GM23338 (cell line): Measurements from ENCODE around the gene PRAF2. TPM values are rescaled to one million over a fixed set of nuclear protein-coding genes. Genes with fewer than 3 reads are reported as not detected.
A peak's percentile ranks its signal among the peaks of the same experiment; 100 is the strongest.

ENCODE experiments used
- ATAC-seq: fragments of 200-7000 bp; cut with Tn5 transposase; 3 replicates; pipeline ENCODE4 v1.9.1; 2020
- DNase-seq: peaks from one replicate; pipeline ENCODE4 v3.0.0-alpha.2; 2015; ENCODE audit warnings: low spot score
- H2AFZ ChIP-seq: fragments of 200-600 bp; sonication (generic); 2 replicates; pipeline ENCODE4 v1.8.0; 2016; ENCODE audit warnings: antibody characterized with exemption, mild to moderate bottlenecking, moderate library complexity
- H3F3A ChIP-seq: fragments of 200-600 bp; sonication (generic); replicated peaks from 2 replicates; pipeline ENCODE4 v1.8.0; 2017; ENCODE audit warnings: antibody characterized with exemption, mixed run types, low read depth
- H3K27ac ChIP-seq: fragments of 200-600 bp; sonication (generic); 2 replicates; pipeline ENCODE4 v1.6.1; 2016; ENCODE audit warnings: low read depth
- H3K27me3 ChIP-seq: fragments of 200-600 bp; sonication (generic); 2 replicates; pipeline ENCODE4 v1.8.0; 2016; ENCODE audit warnings: mild to moderate bottlenecking, mixed run types, moderate library complexity; ENCODE audit not compliant: insufficient read depth
- H3K36me3 ChIP-seq: fragments of 200-600 bp; sonication (generic); 2 replicates; pipeline ENCODE4 v1.8.0; 2016; ENCODE audit warnings: mild to moderate bottlenecking; ENCODE audit not compliant: insufficient read depth
- H3K4me1 ChIP-seq: fragments of 200-600 bp; sonication (generic); 2 replicates; pipeline ENCODE4 v1.8.0; 2016; ENCODE audit warnings: mild to moderate bottlenecking, moderate library complexity; ENCODE audit not compliant: insufficient read depth
- H3K4me2 ChIP-seq: fragments of 200-600 bp; sonication (generic); 2 replicates; pipeline ENCODE4 v1.7.1; 2017; ENCODE audit warnings: mixed run types
- H3K4me3 ChIP-seq: fragments of 200-600 bp; sonication (generic); 2 replicates; pipeline ENCODE4 v1.6.1; 2016; ENCODE audit warnings: mixed run types
- H3K79me2 ChIP-seq: fragments of 200-600 bp; sonication (generic); replicated peaks from 2 replicates; pipeline ENCODE4 v1.8.0; 2017; ENCODE audit warnings: mild to moderate bottlenecking; ENCODE audit not compliant: insufficient read depth
- H3K9me2 ChIP-seq: fragments of 200-600 bp; sonication (generic); 2 replicates; pipeline ENCODE4 v1.8.0; 2017; ENCODE audit not compliant: insufficient read depth
- H4K20me1 ChIP-seq: fragments of 200-600 bp; sonication (generic); replicated peaks from 2 replicates; pipeline ENCODE4 v1.8.0; 2017; ENCODE audit warnings: mild to moderate bottlenecking; ENCODE audit not compliant: insufficient read depth
- H3K27ac Mint-ChIP-seq: 2 replicates; pipeline ENCODE4 v1.8.0; 2020; ENCODE audit warnings: inconsistent platforms, mild to moderate bottlenecking, moderate library complexity, mixed read lengths
- H3K27me3 Mint-ChIP-seq: 3 replicates; pipeline ENCODE4 v1.8.0; 2022; ENCODE audit warnings: low read depth, mild to moderate bottlenecking, moderate library complexity, mixed read lengths, inconsistent platforms; ENCODE audit not compliant: insufficient read depth, poor library complexity
- H3K36me3 Mint-ChIP-seq: 3 replicates; pipeline ENCODE4 v1.8.0; 2021; ENCODE audit warnings: low read depth, mild to moderate bottlenecking, inconsistent platforms, moderate library complexity, mixed read lengths
- H3K4me1 Mint-ChIP-seq: 3 replicates; pipeline ENCODE4 v1.8.0; 2020; ENCODE audit warnings: mild to moderate bottlenecking, inconsistent platforms, mixed read lengths
- H3K4me3 Mint-ChIP-seq: 3 replicates; pipeline ENCODE4 v1.8.0; 2021; ENCODE audit warnings: moderate library complexity, mild to moderate bottlenecking, inconsistent platforms, mixed read lengths
- H3K9me3 Mint-ChIP-seq: 3 replicates; pipeline ENCODE4 v1.8.0; 2020; ENCODE audit warnings: moderate library complexity, mild to moderate bottlenecking, inconsistent platforms, mixed read lengths
- CREB1 ChIP-seq: fragments of 250-450 bp; sonication (Bioruptor Pico); IDR thresholded peaks from 2 replicates; pipeline ENCODE4 v1.5.0; 2020; ENCODE audit warnings: low read depth, mild to moderate bottlenecking, moderate library complexity
- EZH2 ChIP-seq: fragments of 200-600 bp; sonication (generic); IDR thresholded peaks from one replicate; pipeline ENCODE4 v1.8.0; 2017; ENCODE audit warnings: antibody characterized with exemption, mild to moderate bottlenecking, low read depth; ENCODE audit not compliant: unreplicated experiment
- EZH2phosphoT487 ChIP-seq: fragments of 200-600 bp; sonication (generic); IDR thresholded peaks from one replicate; pipeline ENCODE4 v1.8.1; 2018; ENCODE audit warnings: antibody characterized with exemption; ENCODE audit not compliant: unreplicated experiment
- JUNB ChIP-seq: IDR thresholded peaks from one replicate; pipeline ENCODE4 v1.6.1; 2016; ENCODE audit warnings: antibody characterized with exemption; ENCODE audit not compliant: unreplicated experiment
- NANOG ChIP-seq: IDR thresholded peaks from 2 replicates; pipeline ENCODE4 v1.6.1; 2016; ENCODE audit warnings: antibody characterized with exemption, borderline replicate concordance
- POLR2AphosphoS5 ChIP-seq: IDR thresholded peaks from 2 replicates; pipeline ENCODE4 v1.6.1; 2016; ENCODE audit warnings: antibody characterized with exemption, low read depth
- STAT1 ChIP-seq: IDR thresholded peaks from one replicate; pipeline ENCODE4 v1.6.1; 2016; ENCODE audit warnings: antibody characterized with exemption; ENCODE audit not compliant: unreplicated experiment
- ZNF114 ChIP-seq: fragments of 250-450 bp; sonication (Bioruptor Pico); IDR thresholded peaks from 2 replicates; pipeline ENCODE4 v1.5.0; 2020; ENCODE audit warnings: mild to moderate bottlenecking, moderate library complexity
- ZNF331 ChIP-seq: fragments of 250-450 bp; sonication (Bioruptor Pico); IDR thresholded peaks from 2 replicates; pipeline ENCODE4 v1.5.0; 2020; ENCODE audit warnings: low read depth, mild to moderate bottlenecking, moderate library complexity
- polyA plus RNA-seq: library from polyadenylated mRNA; unstranded; fragments of >200 nt; fragmentation: Nextera tagmentation; extraction: Ambion mirVana; gene quantifications from 2 replicates; pipeline ENCODE4 v1.2.1, GENCODE V29; 2016
- total RNA-seq: library from RNA; depleted of rRNA; stranded (reverse); fragments of >200 nt; shearing (Covaris generic); gene quantifications from 2 replicates; pipeline ENCODE4 v1.2.3, GENCODE V29; 2014
- TF ChIP-seq, protein P1 (sequence below), 2 experiments: fragments of 200-600 bp in 1 of 2; sonication (generic) in 1 of 2; conservative IDR thresholded peaks; 2 replicates each; pipeline versions ENCODE4 v1.5.1 to v1.6.1; 2016 to 2017; ENCODE audit warnings: antibody characterized with exemption in 2 of 2, low read depth in 2 of 2, mild to moderate bottlenecking in 2 of 2, moderate library complexity in 1 of 2
- TF ChIP-seq, protein P2 (sequence below): IDR thresholded peaks from 2 replicates; pipeline ENCODE4 v1.6.1; 2016; ENCODE audit warnings: antibody characterized with exemption
- TF ChIP-seq, protein P3 (sequence below): fragments of 250-450 bp; sonication (Bioruptor Pico); IDR thresholded peaks from 2 replicates; pipeline ENCODE4 v1.5.0; 2020; ENCODE audit warnings: mild to moderate bottlenecking, moderate library complexity

PRAF2 gene
- total and polyA plus RNA-seq, 2 experiments from 2014 or later = 6.3 to 22.1 TPM

DNA sequence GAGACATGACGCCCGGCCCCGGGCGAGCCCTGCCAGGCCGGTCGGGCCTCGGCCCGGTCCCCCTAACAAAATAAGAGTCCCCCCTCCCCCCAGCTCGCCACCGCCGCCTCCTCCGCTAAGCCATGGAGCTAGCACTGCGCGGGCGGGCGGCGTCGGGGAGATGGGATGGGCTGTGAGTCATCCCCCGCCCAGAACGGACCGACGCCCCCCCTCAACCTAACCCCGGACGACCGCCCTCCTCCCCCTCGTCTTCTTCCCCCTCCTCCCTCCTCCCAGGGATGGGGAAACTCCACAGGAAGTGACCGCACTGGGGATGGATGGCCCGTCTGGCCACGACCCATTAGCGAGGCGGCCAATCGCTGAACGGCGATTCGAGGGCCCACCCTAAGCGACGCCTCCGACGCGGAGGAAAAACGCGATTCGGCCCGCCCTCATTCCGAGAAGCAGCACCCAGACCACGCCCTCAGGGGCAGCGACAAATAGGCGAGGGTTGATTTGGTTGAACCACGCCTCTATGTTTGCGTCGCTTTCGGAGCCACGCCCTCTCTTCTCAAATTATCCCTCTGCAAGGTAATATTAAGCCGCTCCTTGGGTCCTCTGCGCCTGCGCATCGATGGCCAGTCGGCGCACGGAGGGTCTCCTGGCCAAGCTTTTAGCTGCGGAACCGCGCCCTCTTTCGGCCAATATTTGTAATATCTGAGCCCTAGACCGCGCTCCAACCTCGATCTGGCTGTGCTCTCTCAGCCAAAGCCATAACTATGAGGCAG, 30.4 kb downstream of the PRAF2 start, which contains the start of gene TFE3 (continued):
- TF ChIP-seq CREB1 (peak; percentile 68), ZNF331 (CRISPR knock-in tag) (no peak)
- TF ChIP-seq, protein P1, sequence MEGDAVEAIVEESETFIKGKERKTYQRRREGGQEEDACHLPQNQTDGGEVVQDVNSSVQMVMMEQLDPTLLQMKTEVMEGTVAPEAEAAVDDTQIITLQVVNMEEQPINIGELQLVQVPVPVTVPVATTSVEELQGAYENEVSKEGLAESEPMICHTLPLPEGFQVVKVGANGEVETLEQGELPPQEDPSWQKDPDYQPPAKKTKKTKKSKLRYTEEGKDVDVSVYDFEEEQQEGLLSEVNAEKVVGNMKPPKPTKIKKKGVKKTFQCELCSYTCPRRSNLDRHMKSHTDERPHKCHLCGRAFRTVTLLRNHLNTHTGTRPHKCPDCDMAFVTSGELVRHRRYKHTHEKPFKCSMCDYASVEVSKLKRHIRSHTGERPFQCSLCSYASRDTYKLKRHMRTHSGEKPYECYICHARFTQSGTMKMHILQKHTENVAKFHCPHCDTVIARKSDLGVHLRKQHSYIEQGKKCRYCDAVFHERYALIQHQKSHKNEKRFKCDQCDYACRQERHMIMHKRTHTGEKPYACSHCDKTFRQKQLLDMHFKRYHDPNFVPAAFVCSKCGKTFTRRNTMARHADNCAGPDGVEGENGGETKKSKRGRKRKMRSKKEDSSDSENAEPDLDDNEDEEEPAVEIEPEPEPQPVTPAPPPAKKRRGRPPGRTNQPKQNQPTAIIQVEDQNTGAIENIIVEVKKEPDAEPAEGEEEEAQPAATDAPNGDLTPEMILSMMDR (conservative IDR thresholded peaks at IDR 0.05; ENCODE audit: low read depth in 2 of 2) = peak; percentile 48 to 75

DNA sequence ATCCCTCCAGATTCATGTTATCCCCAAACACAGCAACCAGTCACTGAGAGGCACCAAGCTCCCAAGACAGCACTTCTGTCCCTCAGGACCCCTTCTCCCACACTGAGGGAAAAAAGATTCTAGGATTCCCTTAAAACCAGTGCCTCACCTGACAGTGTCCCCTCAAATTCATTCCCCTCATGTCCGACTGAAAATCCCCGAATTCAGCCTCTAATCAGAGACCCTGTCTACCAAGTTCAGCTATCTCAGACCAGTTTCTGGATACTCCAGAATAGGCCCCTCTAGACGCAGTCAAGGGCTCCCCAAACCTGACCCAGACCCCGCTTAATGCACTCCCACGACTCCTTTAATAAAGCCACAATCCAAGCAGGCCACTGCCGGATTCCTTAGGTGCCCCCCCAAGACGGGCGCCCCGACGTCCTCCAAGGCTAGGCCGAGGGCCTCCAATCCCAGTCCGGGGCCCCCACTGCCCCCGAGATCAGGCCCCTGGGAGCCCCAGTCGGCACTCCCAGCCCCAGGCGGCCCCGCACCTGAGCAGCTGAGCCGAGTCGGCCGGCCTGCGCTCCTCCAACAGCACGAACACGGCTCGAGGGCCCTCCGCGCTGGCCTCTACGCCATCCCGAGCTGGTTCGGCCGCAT, 31.1 kb downstream of the PRAF2 start:
- Mint-ChIP-seq H3K27ac (peak overlapping the region; percentile 97), H3K9me3 (no peaks in the 10 kb centered on the region; the same call in 2 of the 3 replicates), H3K36me3 (peaks cover 25% of the 10 kb centered on the region), H3K4me1 (peaks cover 27% of the 10 kb centered on the region), H3K27me3 (peaks cover 22% of the 10 kb centered on the region), H3K4me3 (peak overlapping the region; percentile 96)
- Histone ChIP-seq H4K20me1 (no peaks in the 10 kb centered on the region), H3K79me2 (peaks cover 34% of the 10 kb centered on the region), H3K4me3 (peak overlapping the region; percentile 77), H3K4me1 (peaks cover 4% of the 10 kb centered on the region), H2AFZ (no peak overlapping the region), H3F3A (no peaks in the 10 kb centered on the region), H3K27me3 (no peaks in the 10 kb centered on the region), H3K9me2 (no peaks in the 10 kb centered on the region), H3K36me3 (peaks cover 11% of the 10 kb centered on the region; the same call in 1 of the 2 replicates), H3K4me2 (peak overlapping the region; percentile 74), H3K27ac (peak overlapping the region; percentile 94)
- no peak for DNase-seq
- ATAC-seq = no peak
- no peak for TF ChIP-seq CREB1
- TF ChIP-seq ZNF114 (CRISPR knock-in tag) = no peak
- no peak for TF ChIP-seq POLR2AphosphoS5
- TF ChIP-seq STAT1 = no peak
- no peak for TF ChIP-seq JUNB
- TF ChIP-seq EZH2phosphoT487 = no peak
- TF ChIP-seq, protein P1 (conservative IDR thresholded peaks at IDR 0.05; ENCODE audit: low read depth in 2 of 2) = no peak
- no peak for TF ChIP-seq NANOG
- TF ChIP-seq EZH2 = no peak
- TF ChIP-seq, protein P2, sequence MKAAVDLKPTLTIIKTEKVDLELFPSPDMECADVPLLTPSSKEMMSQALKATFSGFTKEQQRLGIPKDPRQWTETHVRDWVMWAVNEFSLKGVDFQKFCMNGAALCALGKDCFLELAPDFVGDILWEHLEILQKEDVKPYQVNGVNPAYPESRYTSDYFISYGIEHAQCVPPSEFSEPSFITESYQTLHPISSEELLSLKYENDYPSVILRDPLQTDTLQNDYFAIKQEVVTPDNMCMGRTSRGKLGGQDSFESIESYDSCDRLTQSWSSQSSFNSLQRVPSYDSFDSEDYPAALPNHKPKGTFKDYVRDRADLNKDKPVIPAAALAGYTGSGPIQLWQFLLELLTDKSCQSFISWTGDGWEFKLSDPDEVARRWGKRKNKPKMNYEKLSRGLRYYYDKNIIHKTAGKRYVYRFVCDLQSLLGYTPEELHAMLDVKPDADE = no peak
- TF ChIP-seq, protein P3, sequence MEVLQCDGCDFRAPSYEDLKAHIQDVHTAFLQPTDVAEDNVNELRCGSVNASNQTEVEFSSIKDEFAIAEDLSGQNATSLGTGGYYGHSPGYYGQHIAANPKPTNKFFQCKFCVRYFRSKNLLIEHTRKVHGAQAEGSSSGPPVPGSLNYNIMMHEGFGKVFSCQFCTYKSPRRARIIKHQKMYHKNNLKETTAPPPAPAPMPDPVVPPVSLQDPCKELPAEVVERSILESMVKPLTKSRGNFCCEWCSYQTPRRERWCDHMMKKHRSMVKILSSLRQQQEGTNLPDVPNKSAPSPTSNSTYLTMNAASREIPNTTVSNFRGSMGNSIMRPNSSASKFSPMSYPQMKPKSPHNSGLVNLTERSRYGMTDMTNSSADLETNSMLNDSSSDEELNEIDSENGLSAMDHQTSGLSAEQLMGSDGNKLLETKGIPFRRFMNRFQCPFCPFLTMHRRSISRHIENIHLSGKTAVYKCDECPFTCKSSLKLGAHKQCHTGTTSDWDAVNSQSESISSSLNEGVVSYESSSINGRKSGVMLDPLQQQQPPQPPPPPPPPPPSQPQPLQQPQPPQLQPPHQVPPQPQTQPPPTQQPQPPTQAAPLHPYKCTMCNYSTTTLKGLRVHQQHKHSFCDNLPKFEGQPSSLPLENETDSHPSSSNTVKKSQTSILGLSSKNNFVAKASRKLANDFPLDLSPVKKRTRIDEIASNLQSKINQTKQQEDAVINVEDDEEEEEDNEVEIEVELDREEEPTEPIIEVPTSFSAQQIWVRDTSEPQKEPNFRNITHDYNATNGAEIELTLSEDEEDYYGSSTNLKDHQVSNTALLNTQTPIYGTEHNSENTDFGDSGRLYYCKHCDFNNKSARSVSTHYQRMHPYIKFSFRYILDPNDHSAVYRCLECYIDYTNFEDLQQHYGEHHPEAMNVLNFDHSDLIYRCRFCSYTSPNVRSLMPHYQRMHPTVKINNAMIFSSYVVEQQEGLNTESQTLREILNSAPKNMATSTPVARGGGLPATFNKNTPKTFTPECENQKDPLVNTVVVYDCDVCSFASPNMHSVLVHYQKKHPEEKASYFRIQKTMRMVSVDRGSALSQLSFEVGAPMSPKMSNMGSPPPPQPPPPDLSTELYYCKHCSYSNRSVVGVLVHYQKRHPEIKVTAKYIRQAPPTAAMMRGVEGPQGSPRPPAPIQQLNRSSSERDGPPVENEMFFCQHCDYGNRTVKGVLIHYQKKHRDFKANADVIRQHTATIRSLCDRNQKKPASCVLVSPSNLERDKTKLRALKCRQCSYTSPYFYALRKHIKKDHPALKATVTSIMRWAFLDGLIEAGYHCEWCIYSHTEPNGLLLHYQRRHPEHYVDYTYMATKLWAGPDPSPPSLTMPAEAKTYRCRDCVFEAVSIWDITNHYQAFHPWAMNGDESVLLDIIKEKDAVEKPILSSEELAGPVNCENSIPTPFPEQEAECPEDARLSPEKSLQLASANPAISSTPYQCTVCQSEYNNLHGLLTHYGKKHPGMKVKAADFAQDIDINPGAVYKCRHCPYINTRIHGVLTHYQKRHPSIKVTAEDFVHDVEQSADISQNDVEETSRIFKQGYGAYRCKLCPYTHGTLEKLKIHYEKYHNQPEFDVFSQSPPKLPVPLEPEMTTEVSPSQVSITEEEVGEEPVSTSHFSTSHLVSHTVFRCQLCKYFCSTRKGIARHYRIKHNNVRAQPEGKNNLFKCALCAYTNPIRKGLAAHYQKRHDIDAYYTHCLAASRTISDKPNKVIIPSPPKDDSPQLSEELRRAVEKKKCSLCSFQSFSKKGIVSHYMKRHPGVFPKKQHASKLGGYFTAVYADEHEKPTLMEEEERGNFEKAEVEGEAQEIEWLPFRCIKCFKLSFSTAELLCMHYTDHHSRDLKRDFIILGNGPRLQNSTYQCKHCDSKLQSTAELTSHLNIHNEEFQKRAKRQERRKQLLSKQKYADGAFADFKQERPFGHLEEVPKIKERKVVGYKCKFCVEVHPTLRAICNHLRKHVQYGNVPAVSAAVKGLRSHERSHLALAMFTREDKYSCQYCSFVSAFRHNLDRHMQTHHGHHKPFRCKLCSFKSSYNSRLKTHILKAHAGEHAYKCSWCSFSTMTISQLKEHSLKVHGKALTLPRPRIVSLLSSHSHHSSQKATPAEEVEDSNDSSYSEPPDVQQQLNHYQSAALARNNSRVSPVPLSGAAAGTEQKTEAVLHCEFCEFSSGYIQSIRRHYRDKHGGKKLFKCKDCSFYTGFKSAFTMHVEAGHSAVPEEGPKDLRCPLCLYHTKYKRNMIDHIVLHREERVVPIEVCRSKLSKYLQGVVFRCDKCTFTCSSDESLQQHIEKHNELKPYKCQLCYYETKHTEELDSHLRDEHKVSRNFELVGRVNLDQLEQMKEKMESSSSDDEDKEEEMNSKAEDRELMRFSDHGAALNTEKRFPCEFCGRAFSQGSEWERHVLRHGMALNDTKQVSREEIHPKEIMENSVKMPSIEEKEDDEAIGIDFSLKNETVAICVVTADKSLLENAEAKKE (CRISPR knock-in tag) = no peak
